ENCODE results near the gene PPP1R14B.
A peak's percentile ranks its signal among the peaks of the same experiment; 100 is the strongest.
"Not testable (repeated sequence)": the region's sequence is repeated elsewhere in the genome, so short reads cannot be mapped to it uniquely, and the experiment has no call there.

PPP1R14B gene

GRCh38 chr11:64260147-64260708 is 13.5 kb upstream of the PPP1R14B start:
- DNase-seq (ENCODE audit: low read depth) = no peak

- no peak for DNase-seq (ENCODE audit: low read depth)
Observed at GRCh38 chr11:64259533-64260067, 12.9 kb upstream of the PPP1R14B start.

GRCh38 chr11:64258946-64259532 is 12.3 kb upstream of the PPP1R14B start:
- no peak for DNase-seq (ENCODE audit: low read depth)

GRCh38 chr11:64258356-64258755 is 11.6 kb upstream of the PPP1R14B start:
- no peak for DNase-seq (ENCODE audit: low read depth)

GRCh38 chr11:64256300-64256699 is 9.6 kb upstream of the PPP1R14B start:
- no peak for DNase-seq (ENCODE audit: low read depth)

- no peak for DNase-seq (ENCODE audit: low read depth)
Observed at GRCh38 chr11:64255135-64256128, 8.7 kb upstream of the PPP1R14B start.

- DNase-seq (ENCODE audit: low read depth) = no peak
Observed at GRCh38 chr11:64254326-64254725, 7.6 kb upstream of the PPP1R14B start.

GRCh38 chr11:64253481-64253880 is 6.7 kb upstream of the PPP1R14B start:
- DNase-seq (ENCODE audit: low read depth) = no peak

- DNase-seq (ENCODE audit: low read depth) = no peak
Observed at GRCh38 chr11:64253043-64253442, 6.3 kb upstream of the PPP1R14B start.

- DNase-seq (ENCODE audit: low read depth) = no peak
Observed at GRCh38 chr11:64252003-64252872, 5.5 kb upstream of the PPP1R14B start.

GRCh38 chr11:64251753-64252002 is 4.9 kb upstream of the PPP1R14B start:
- DNase-seq (ENCODE audit: low read depth) = no peak

- DNase-seq (ENCODE audit: low read depth) = peak; percentile 51
Observed at GRCh38 chr11:64251016-64251752, 4.4 kb upstream of the PPP1R14B start, which contains the start of gene PLCB3. PLCB3 (plus strand) TSS chr11:64251530; CDS start chr11:64251650, 120 bp downstream.

GRCh38 chr11:64250415-64251015 is 3.8 kb upstream of the PPP1R14B start:
- DNase-seq (ENCODE audit: low read depth) = no peak

- no peak for DNase-seq (ENCODE audit: low read depth)
Observed at GRCh38 chr11:64249563-64250414, 3.0 kb upstream of the PPP1R14B start.

- DNase-seq (ENCODE audit: low read depth) = no peak
Observed at GRCh38 chr11:64249038-64249437, 2.3 kb upstream of the PPP1R14B start.

- DNase-seq (ENCODE audit: low read depth) = no peak
Observed at GRCh38 chr11:64248578-64248977, 1.8 kb upstream of the PPP1R14B start.

GRCh38 chr11:64247729-64248531 is 1.2 kb upstream of the PPP1R14B start:
- no peak for DNase-seq (ENCODE audit: low read depth)

GRCh38 chr11:64246621-64246870 is 197 bp downstream of the PPP1R14B start:
- DNase-seq (ENCODE audit: low read depth) = not testable (repeated sequence)
